ENCODE data around the gene NAXD.

- TF ChIP-seq CTCF (IDR thresholded peaks at IDR 0.05) (no peak), POLR2A (IDR thresholded peaks at IDR 0.05) (no peak)
Measured at GRCh38 chr13:110652764-110653163, 37.4 kb downstream of the NAXD start.

Measured in esophagus squamous epithelium (tissue), 4 donors.